HUDEP-2 (cell line): ENCODE data around the gene FOXD1.
"Not testable (repeated sequence)": the region's sequence is repeated elsewhere in the genome, so short reads cannot be mapped to it uniquely, and the experiment has no call there.

ENCODE experiments used
- DNase-seq, 76 experiments: peaks; one replicate each; lab custom pipeline; 2025; ENCODE audit not compliant: unreplicated experiment in 76 of 76; lab: John Stamatoyannopoulos, UW

The FOXD1 gene

GRCh38 chr5:73464016-73464745 lies 15.6 kb upstream of the FOXD1 start:
- DNase-seq, result no peak

DNA sequence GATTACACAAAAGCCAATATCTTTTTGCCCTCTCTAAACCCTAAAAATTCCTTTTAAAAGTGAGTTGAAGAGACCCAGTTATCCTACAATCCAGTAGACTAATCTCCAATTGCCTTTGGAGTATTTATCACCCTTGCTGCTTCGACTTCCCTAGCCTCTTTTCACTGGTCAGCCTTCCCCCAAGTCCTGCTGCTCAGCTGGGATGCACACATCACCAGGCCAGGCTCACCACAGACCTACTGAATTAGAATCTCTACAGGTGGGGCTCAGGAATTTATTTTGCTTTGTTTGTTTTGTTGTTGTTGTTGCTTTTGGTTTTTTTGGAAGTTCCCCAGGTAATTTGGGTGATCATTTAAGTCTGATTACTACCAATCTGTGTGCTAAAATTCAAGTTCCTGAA lies 11.6 kb upstream of the FOXD1 start:
- DNase-seq, result no peak

DNA sequence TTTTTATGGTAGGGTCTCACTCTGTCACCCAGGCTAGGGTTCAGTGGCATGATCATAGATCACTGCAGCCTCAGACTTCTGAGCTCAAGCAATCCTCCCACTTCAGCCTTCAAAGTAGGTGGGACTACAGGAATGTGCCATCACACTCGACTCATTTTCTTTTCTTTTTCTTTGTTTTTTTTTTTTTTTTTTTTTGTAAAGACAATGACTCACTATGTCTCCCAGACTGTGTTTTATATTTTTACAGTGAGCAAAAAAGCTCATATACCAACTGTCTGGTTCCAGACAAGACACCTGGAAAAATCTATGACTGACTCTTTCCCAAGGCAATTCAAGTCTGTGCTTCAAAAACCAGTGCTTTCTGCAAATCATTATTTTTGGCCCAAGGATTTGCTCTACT lies 10.8 kb upstream of the FOXD1 start:
- DNase-seq, result no peak

GRCh38 chr5:73456462-73456861 lies 7.9 kb upstream of the FOXD1 start:
- not testable (repeated sequence) for DNase-seq

DNA sequence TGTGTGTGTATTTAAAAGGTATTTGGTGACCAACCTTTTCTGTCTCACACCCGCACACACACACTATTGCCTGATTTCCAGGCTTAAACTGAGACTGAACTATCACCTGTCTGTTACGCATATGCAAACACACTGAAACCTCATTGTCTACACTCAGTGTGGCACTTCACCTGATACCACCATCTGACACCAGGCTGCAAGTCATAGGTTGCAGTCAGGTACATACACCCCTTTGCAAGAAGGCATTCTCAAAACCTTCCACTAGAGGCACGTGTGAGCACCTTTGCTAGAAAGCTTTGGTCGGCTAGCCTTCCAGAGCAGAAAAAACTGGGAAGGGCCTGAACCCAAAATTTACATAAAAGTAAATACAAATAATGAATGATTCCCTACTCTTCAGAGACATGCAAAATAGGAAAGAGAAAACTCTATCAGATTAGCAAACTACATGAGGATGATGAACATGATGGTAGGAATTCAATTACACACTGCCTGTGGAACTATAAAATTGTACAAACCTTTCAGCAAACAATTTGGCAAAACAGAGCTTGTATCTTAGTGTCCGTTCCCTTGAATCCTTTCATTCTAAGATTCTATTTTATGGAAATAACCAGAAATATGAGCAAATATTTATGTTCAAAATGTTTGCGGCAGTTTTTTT lies 5.9 kb upstream of the FOXD1 start:
- DNase-seq, result peak in 30 of 76 experiments; percentile 4 to 56 (median 24)

GRCh38 chr5:73452215-73452614 lies 3.6 kb upstream of the FOXD1 start:
- DNase-seq, result no peak

DNA sequence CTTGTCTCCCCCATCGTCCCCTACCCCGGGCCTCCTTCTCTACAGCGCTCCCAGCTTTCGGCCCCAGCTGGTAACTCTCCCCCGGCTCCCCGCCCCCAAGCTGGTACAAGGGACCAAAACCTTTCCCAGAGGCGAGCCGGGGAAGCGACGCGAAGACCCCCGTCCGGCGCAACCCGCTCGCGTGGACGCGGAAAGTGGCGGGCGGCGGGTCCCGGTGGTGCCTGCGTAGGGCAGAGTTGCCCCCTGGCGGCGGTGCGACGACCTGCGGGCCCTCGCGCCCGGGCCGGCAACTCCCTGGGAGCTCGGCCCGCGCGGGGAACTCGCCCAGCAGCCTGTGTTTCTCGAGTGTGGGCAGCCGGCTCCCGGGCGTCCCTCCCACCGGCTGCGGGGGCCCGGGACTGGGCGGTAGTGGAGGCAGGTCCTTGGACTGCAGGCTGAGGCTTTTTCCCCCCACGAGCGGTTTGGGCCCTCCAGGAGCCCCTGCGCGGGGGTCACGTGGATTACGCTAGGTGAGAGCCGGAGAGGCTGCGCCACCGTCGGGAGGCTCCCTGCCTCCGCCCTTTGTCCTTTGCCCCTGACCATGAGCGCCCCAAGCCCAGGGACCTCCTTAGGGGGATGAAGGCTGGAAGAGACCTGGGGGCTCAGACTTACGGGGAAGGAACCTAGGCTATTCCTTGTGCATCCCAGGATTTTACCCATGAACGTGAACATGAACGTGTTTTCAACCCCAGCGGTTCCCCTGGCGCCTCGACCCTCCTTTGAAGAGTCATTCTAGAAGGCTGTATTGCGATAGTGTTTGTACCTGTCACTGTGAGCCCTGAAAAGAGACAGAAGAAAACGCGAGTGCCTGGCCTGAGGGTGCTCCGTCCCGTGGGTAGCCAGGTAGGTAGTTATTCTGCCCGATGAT lies 2.9 kb upstream of the FOXD1 start:
- peak in 40 of 76 experiments; percentile 3 to 63 (median 28) for DNase-seq

GRCh38 chr5:73450672-73451223 lies 2.2 kb upstream of the FOXD1 start:
- no peak for DNase-seq

DNA sequence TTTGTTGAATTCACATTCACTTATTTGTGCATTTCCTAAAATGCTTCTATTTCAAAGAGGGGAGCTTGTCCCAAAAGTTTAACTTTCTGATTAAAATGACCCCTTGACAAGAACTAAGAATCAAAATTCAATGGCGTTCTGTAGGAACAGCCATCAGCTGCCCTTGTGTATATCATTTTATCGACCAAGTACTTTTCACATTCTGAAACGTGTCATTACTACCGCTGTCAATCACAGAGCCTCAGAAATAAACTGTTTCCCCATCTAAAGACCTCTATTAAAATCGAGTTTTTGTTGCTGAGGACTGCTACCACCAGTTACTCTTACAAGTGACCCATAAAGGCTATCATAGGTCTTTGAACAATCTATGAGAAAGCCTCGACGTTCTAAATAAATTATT lies 1.6 kb upstream of the FOXD1 start:
- DNase-seq, result no peak

DNA sequence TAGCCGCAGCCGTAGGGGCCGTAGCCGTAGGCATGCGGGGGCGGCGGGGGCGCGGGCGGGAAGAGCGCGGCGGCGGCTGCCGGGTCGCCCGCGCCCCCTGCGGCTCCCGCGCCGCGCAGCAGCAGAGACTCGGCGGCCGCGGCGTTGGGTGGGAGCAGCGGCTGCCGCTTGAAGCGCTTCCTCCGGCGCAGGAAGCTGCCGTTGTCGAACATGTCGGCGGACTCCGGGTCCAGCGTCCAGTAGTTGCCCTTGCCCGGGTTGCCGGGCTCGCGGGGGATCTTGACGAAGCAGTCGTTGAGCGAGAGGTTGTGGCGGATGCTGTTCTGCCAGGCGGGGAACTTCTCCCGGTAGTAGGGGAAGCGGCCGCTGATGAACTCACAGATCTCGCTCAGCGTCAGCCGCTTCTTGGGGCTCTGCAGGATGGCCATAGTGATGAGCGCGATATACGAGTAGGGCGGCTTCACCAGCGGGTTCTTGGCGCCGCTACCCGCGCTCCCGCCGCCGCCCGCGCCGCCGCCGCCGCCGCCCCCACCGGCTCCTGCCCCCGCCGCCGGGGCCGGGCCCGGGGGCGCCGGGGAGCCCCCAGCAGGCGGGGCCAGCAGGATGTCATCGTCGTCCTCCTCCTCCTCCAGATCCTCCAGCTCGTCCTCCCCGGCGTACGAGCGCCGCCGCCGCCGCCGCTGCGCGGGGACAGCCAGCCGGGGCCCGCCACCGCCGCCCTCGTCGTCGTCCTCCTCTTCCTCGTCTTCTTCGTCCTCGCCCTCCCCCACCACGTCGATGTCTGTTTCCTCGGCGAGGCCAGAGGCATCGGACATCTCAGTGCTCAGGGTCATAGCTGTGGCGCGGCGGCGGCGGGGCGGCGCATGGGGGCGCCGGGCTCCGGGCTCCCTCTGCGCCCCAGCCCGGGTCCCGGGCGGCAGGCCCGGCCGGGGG lies 781 bp downstream of the FOXD1 start:
- DNase-seq, result peak in 19 of 76 experiments; percentile 1 to 37 (median 15)

- peak in 1 of 76 experiments; percentile 3 for DNase-seq
Measured at GRCh38 chr5:73446631-73447529, 1.7 kb downstream of the FOXD1 start.

GRCh38 chr5:73445665-73446630 lies 2.6 kb downstream of the FOXD1 start:
- no peak for DNase-seq

DNA sequence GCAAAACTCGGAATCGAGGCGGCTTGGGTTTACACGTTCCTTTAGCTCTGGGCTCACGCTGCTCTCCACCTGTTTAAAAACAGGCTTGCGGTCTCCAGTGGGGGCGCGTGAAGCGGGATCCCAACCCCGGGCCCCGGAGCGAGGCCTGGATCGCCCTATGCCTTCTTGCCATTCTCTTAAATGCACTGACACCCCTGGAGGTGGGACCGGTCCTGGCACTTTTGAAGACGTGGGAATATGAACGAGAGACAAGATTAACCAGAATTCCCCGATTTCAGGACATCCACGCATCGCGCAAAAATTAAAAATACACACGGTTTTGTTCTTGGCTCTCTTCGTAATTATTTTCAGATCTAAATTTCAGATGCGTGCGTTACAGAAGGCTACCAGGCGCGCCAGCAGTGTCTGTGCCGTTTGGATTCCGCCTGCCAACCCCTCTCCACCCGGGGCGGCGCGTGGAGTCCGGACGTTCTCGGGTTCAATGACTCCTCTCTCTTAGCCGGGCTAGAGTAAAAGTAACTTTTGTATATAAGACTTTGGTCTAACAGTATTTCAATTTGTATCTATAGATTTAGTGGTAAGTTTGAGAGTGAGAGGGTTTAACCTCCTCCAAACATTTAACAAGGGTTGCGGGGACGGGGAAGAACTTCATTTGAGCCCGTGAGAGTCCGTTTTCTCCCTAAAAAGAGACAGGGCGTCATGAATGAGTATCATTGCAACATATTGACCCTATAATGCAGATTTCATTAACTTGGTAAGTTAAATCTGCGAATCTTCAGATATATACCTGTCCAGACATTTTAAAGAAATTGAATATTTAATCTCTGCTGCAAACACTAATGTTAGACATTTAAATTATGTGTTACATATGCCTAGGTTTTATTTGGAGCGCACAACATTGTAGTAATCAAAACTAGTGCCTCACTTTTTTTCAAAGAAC lies 3.8 kb downstream of the FOXD1 start:
- DNase-seq, result no peak

DNA sequence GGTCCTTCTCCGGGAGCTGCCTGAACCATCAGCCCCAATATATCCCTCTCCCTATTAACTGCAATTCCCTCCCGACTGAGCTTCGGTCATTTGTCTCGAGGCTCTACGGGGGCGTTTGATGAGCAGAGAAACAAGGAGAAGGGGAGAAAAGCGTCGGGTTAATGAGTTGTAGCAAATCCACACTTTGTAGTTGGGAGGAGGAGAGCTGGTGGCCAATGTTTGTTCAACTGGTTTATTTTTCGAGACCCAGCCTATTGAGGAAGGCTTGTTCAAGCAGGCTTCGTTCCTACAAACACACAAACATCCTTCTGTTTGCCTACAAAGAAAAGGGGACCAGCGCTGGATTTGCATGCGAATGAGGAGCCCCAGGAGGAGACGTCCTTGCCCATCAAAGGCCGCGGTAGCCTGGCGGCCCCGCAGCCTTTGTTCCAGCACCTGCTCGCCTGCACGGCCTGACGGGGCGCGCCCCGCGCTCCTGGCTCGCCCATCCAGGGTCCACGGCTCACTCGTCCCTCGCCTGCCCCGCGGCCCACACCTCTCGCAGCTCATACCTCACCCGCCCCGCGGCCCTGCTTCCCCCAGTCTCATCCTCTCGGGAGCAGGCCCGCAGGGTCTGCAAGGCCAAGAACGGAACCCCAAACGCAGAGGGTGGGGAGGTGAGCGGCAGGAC lies 4.6 kb downstream of the FOXD1 start:
- DNase-seq, result no peak

GRCh38 chr5:73442996-73443627 lies 5.5 kb downstream of the FOXD1 start:
- DNase-seq, result no peak
